ENCODE data around the gene ZNF684.

- TF ChIP-seq CTCF (IDR thresholded peaks at IDR 0.05): no peak
- TF ChIP-seq POLR2A (IDR thresholded peaks at IDR 0.05): no peak
Measured at GRCh38 chr1:40593449-40594186, 62.2 kb downstream of the ZNF684 start.

All from Peyer's patch (tissue), 4 donors.